Kidney (tissue), 14 donors: ENCODE data around the gene GNA14. TPM values are rescaled to one million over a fixed set of nuclear protein-coding genes. Genes with fewer than 3 reads are reported as not detected.

Source experiments
- DNase-seq, 5 donors: peaks; one replicate each; pipeline ENCODE4 v3.0.0-alpha.2; 2013 to 2020
- FAIRE-seq: peaks from 2 replicates; lab custom pipeline; 2012; peaks lifted over from hg19 to GRCh38; lab: Jason Lieb, UNC
- H3K27ac ChIP-seq, 2 donors: one replicate each; pipeline ENCODE4 v1.7.0; 2013; ENCODE audit warnings: low read depth in 2 of 2, low read length in 2 of 2, inconsistent platforms in 1 of 2
- H3K27me3 ChIP-seq: one replicate; pipeline ENCODE4 v1.7.1; 2013; ENCODE audit warnings: low read length, inconsistent platforms; ENCODE audit not compliant: control insufficient read depth, insufficient read depth
- H3K36me3 ChIP-seq, 3 donors: one replicate each; pipeline versions ENCODE4 v1.7.0 to v1.7.1; 2013; ENCODE audit warnings: low read length in 3 of 3, control low read depth in 1 of 3, inconsistent platforms in 1 of 3; ENCODE audit not compliant: insufficient read depth in 3 of 3, control insufficient read depth in 2 of 3
- H3K4me1 ChIP-seq, 3 donors: one replicate each; pipeline versions ENCODE4 v1.7.0 to v1.7.1; 2013; ENCODE audit warnings: low read length in 3 of 3, inconsistent platforms in 1 of 3, low read depth in 1 of 3; ENCODE audit not compliant: control insufficient read depth in 2 of 3, insufficient read depth in 2 of 3
- H3K4me3 ChIP-seq, 3 donors: one replicate each; pipeline versions ENCODE4 v1.7.0 to v1.8.1; 2013; ENCODE audit warnings: low read length in 3 of 3, control low read depth in 1 of 3, inconsistent platforms in 1 of 3
- H3K9ac ChIP-seq, 3 donors: one replicate each; pipeline versions ENCODE4 v1.7.0 to v1.7.1; 2013; ENCODE audit warnings: low read length in 3 of 3, control low read depth in 1 of 3, inconsistent platforms in 1 of 3
- H3K9me3 ChIP-seq, 3 donors: one replicate each; pipeline versions ENCODE4 v1.7.0 to v1.7.1; 2013; ENCODE audit warnings: low read length in 3 of 3, control low read depth in 1 of 3, inconsistent platforms in 1 of 3; ENCODE audit not compliant: control insufficient read depth in 2 of 3, insufficient read depth in 1 of 3
- intact Hi-C: fragments of 100-400 bp; cut with DNase I; formaldehyde crosslinking; loops from one replicate; pipeline ENCODE4 v1.11.1; 2022
- polyA plus RNA-seq: library from polyadenylated mRNA; stranded (reverse); fragments of 350-450 nt; fragmentation: Illumina TruSeq; extraction: RNeasy Lipid Tissue Mini Kit (QIAGEN cat#74804); gene quantifications from one replicate; pipeline ENCODE4 v1.2.3, GENCODE V29; 2014; ENCODE audit warnings: low read depth, low replicate concordance; ENCODE audit not compliant: insufficient read depth
- total RNA-seq: library from RNA; stranded (reverse); fragmentation: NEBNext Ultra II Directional; extraction: Animal tissue kit (Norgen Biotek cat#: 25700); gene quantifications from one replicate; pipeline ENCODE4 v1.2.1, GENCODE V29; 2021
- TF ChIP-seq, protein P1 (sequence below): IDR thresholded peaks from 3 replicates; pipeline ENCODE4 v1.5.1; 2012; ENCODE audit warnings: mild to moderate bottlenecking, moderate library complexity, borderline replicate concordance; ENCODE audit not compliant: insufficient read depth; ENCODE audit errors: extremely low read depth
- donor health status: control.
- donor health status: control.
- donor health status: control.
- donor health status: control.
- donor health status: control.
- donor health status: DM: yes; HTN: yes; CAD: no.
- donor health status: Normal renal cell carcinoma (clear cell type).

GNA14 gene
- total and polyA plus RNA-seq, 2 donors from 2014 or later: 6.5 to 10.4 TPM

DNA sequence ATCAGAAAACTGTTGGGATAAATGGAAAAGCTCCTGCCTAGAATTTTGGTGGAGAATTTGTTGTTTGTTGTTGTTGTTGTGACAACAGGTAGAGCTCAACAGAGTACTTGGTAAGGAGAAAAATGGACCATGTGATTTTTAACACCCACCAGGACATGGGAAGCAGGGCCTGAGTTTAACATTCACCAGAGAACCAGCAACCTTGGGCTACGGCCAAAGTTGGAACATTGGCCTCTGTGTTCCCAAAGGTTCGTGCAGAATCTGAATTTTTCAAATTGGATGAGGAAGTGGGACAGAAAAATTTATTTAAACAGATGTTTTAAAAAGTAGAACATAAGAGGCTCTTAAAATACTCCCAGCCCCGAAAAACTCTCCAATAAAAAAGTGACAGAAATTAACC lies 127.0 kb downstream of the GNA14 start:
- no peak overlapping the region for H3K4me3 ChIP-seq
- H3K9me3 ChIP-seq: no peaks in the 10 kb centered on the region
- peaks cover 0 to 5% (median 0%) of the 10 kb centered on the region in 3 donors for H3K4me1 ChIP-seq
- DNase-seq (peak in 1 of 5 donors; percentile 44), FAIRE-seq (no peak)
- no peak overlapping the region for H3K9ac ChIP-seq
- H3K27ac ChIP-seq: no peak overlapping the region
- intact Hi-C loops: no loop called here
- no peaks in the 10 kb centered on the region for H3K27me3 ChIP-seq
- no peaks in the 10 kb centered on the region for H3K36me3 ChIP-seq
- TF ChIP-seq, protein P1, sequence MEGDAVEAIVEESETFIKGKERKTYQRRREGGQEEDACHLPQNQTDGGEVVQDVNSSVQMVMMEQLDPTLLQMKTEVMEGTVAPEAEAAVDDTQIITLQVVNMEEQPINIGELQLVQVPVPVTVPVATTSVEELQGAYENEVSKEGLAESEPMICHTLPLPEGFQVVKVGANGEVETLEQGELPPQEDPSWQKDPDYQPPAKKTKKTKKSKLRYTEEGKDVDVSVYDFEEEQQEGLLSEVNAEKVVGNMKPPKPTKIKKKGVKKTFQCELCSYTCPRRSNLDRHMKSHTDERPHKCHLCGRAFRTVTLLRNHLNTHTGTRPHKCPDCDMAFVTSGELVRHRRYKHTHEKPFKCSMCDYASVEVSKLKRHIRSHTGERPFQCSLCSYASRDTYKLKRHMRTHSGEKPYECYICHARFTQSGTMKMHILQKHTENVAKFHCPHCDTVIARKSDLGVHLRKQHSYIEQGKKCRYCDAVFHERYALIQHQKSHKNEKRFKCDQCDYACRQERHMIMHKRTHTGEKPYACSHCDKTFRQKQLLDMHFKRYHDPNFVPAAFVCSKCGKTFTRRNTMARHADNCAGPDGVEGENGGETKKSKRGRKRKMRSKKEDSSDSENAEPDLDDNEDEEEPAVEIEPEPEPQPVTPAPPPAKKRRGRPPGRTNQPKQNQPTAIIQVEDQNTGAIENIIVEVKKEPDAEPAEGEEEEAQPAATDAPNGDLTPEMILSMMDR: no peak

DNA sequence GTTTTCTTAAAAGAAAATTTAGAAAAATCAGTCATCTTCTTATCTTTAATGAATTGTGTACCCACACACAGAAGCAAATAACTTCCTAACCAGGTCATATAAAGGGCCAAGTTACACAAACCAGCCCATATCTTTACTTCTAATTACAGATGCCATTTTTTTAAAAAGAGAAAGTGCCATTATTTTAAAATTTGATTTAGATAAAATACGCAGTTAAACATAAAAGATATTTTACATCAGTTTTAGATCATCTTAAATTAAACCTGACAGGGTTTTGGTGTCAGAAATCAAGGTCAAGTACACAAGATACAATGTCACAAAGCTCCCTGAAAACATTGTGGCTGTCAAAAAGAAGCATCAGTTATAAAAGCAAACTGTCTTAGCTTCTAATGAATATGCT lies 129.4 kb downstream of the GNA14 start:
- Histone ChIP-seq H3K4me3 (no peak overlapping the region), H3K9me3 (no peaks in the 10 kb centered on the region), H3K4me1 (peaks cover 0 to 5% (median 0%) of the 10 kb centered on the region in 3 donors), H3K36me3 (no peaks in the 10 kb centered on the region), H3K27me3 (no peaks in the 10 kb centered on the region), H3K27ac (no peak overlapping the region), H3K9ac (no peak overlapping the region)
- TF ChIP-seq, protein P1: no peak
- intact Hi-C loops: no loop called here
- DNase-seq (no peak), FAIRE-seq (no peak)

DNA sequence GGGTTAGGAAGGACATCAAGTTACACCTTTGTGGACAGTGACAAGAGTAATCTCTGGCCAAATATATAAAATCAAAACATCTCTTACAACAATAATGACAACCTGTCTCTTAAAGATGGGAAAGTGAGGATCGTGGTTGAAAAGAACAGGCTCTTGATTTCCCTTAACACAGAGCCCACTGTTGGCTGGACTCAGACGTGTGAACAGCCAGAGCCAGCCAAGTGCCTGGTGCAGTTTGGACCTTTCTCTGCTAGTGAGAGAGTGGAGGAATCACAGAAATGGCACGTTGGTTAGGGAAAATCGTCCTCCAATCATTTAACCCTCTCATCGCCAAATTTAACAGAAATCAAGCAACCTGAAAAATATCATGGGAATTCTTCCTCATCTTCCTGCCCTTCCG lies 131.3 kb downstream of the GNA14 start:
- H3K9me3 ChIP-seq: no peaks in the 10 kb centered on the region
- no peak overlapping the region for H3K4me3 ChIP-seq
- H3K36me3 ChIP-seq: no peaks in the 10 kb centered on the region
- H3K27ac ChIP-seq: no peak overlapping the region
- H3K9ac ChIP-seq: no peak overlapping the region
- peaks cover 0 to 8% (median 5%) of the 10 kb centered on the region in 3 donors for H3K4me1 ChIP-seq
- H3K27me3 ChIP-seq: no peaks in the 10 kb centered on the region
- intact Hi-C loops: no loop called here
- FAIRE-seq (no peak), DNase-seq (no peak)
- TF ChIP-seq, protein P1: no peak
